Cardiac fibroblast (primary cell): Measurements from ENCODE around the gene RHOT2.
A peak's percentile ranks its signal among the peaks of the same experiment; 100 is the strongest.

Source experiments
- DNase-seq, 2 donors: peaks; one replicate each; pipeline versions ENCODE4 v3.0.0 to v3.0.0-alpha.2; 2010; ENCODE audit warnings: low read depth in 2 of 2
- H3K4me3 ChIP-seq, 2 donors: replicated peaks in 1 of 2; 1 replicate in 1 of 2; 2 replicates in 1 of 2; pipeline ENCODE4 v1.5.1; 2011; ENCODE audit warnings: low read depth in 2 of 2, low read length in 2 of 2, mild to moderate bottlenecking in 2 of 2, moderate library complexity in 1 of 2
- TF ChIP-seq, protein P1 (sequence below): IDR thresholded peaks from one replicate; pipeline ENCODE4 v1.5.1; 2011; ENCODE audit warnings: low read depth, mild to moderate bottlenecking, low read length, inconsistent platforms

The RHOT2 gene

DNA sequence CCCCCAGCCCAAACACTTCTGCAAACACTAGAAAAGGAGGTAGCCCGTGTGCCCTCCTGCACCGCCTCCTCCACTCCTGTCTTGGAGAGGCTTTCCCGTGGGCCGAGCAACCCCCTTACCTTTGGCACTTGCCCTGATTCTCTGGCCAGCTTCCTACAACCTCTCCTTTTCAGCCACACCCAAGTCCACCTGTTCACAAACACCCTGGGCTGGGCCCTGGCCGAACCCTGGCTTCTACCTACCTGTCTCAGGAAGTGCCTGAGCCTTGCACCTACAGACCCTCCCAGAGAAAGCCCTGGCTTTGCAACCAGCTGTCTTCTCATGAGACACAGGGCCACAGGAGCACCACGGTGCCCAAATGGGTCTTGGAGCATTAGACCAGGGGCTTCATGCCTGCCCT is 51.0 kb downstream of the RHOT2 start:
- no peak for DNase-seq
- TF ChIP-seq, protein P1, sequence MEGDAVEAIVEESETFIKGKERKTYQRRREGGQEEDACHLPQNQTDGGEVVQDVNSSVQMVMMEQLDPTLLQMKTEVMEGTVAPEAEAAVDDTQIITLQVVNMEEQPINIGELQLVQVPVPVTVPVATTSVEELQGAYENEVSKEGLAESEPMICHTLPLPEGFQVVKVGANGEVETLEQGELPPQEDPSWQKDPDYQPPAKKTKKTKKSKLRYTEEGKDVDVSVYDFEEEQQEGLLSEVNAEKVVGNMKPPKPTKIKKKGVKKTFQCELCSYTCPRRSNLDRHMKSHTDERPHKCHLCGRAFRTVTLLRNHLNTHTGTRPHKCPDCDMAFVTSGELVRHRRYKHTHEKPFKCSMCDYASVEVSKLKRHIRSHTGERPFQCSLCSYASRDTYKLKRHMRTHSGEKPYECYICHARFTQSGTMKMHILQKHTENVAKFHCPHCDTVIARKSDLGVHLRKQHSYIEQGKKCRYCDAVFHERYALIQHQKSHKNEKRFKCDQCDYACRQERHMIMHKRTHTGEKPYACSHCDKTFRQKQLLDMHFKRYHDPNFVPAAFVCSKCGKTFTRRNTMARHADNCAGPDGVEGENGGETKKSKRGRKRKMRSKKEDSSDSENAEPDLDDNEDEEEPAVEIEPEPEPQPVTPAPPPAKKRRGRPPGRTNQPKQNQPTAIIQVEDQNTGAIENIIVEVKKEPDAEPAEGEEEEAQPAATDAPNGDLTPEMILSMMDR, result no peak
- H3K4me3 ChIP-seq, result no peak overlapping the region

DNA sequence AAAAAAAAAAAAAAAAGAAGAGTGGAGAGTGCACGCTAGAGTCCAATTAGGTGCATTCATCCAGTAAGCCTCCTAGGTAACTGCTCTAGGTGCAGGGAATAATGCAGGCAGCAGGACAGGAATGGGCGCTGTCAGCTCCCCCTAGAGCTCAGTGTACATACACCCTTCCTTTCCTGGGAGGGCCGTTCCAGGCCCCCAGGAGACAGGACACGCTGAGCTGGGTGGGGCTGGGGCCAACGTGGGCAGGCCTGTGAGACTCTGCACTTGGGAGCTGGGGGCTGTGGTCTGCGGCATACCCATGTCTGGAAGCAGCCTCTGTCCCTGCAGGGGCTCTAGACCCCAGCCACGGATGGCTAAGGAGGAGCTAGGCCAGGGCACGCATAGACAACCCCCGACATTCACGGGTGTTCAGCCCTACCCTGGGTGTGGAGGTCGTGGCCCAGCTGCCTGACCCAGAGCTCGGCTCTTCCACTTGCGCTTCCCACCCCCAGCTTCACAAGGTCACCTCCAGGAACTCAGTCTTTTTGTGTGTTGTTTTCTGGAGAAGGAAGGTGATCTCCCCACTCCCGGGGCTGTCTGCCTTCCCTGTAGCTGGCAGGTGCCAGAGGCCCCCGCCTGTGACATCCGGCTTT is 52.0 kb downstream of the RHOT2 start:
- no peak for DNase-seq
- TF ChIP-seq, protein P1, result peak; percentile 29
- H3K4me3 ChIP-seq, result peak overlapping the region; percentile 76 to 77

DNA sequence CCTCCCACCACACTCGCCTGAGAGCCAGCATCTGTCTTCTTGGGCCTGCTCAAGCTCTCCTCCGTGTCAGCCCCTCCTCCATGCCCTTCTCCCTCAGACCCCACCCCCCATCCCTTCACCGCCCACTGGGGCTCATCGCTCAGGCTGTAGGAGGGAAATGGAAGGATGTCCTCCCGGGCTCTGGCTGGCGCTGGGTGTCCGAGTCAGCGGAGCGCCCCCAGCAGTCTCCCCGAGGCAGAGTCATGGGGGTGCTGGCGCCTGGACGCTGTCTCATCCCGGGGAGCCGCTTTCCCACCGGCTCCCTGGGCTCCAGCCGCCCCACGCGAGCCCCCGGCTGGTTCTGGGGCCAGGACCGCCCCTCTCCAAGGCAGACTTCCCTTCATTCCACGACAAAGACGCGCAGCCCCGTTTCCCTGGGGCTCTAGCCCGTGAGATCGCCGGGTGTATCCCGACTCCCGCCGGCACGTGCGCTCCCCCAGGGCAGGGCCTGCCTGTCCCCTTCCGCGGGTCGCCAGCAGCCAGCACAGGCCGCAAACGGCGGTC is 52.6 kb downstream of the RHOT2 start:
- TF ChIP-seq, protein P1, result no peak
- peak; percentile 63 to 80 for DNase-seq

DNA sequence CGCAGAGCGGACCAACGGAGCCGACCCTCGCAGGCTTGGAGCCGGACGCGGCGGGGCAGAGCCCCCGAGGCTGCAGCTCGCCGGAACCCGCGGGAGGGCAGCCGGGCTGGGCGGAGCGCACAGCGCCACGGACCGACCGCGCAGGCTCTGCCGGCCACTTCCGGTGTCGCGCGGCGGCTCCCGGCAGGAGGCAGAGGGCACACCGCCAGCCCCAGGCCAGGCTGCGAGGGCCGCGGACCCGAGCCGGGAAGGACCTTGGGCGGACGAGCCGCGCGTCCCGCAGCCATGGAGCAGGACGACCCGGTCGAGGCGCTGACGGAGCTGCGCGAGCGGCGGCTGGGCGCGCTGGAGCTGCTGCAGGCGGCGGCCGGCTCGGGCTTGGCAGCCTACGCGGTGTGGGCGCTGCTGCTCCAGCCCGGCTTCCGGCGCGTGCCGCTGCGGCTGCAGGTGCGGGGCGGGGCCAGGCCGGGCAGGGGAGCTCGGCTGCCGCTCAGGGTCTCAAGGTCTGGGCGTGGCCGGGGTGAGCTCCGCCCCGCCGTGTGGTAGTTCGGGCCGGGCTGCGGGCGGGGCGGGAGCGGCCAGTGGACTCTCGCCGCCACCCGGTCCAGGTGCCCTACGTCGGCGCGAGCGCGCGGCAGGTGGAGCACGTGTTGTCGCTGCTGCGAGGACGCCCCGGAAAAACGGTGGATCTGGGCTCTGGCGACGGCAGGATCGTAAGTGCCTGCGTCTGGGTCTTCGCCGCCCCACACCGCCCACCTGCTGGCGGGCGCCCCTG is 53.2 kb downstream of the RHOT2 start, which contains the start of gene ANTKMT:
Gene ANTKMT, plus strand, starts transcription at position 157 of the 775 bp plus-strand sequence. Its CDS starts 129 bp downstream, at position 286.
- TF ChIP-seq, protein P1, result no peak
- peak within 1 kb of the TSS; percentile 76 to 77 for H3K4me3 ChIP-seq
- DNase-seq, result peak; percentile 62 to 79

More for the DNA sequence above, 52.6 kb downstream of the RHOT2 start:
- peak overlapping the region; percentile 76 to 77 for H3K4me3 ChIP-seq

DNA sequence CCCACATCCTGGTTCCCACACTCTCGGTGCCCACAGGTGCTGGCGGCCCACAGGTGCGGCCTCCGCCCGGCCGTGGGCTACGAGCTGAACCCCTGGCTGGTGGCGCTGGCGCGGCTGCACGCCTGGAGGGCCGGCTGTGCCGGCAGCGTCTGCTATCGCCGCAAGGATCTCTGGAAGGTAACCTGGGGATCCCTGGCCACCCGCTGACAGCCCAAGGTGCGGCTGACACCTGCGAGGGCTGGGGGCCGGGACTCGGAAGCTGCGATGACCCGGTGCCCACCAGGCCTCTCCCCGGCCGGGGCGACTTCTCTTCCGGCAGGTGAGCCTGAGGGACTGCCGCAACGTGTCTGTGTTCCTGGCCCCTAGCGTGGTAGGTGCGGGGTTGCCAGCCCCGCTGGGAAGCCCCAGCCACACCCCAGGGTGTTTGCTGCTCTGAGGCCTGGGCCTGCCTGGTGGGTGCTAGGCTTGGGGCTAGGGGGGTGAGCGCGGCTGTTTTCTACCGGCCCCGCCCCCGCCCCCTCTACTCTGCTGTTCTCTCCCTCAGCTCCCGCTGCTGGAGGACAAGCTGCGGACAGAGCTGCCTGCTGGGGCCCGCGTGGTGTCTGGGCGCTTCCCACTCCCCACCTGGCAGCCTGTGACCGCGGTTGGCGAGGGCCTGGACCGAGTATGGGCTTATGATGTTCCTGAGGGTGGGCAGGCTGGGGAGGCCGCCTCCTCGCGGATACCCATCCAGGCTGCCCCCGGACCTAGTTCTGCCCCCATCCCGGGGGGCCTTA is 54.0 kb downstream of the RHOT2 start:
- DNase-seq, result no peak
- TF ChIP-seq, protein P1, result no peak
- peak overlapping the region; percentile 41 to 77 for H3K4me3 ChIP-seq

DNA sequence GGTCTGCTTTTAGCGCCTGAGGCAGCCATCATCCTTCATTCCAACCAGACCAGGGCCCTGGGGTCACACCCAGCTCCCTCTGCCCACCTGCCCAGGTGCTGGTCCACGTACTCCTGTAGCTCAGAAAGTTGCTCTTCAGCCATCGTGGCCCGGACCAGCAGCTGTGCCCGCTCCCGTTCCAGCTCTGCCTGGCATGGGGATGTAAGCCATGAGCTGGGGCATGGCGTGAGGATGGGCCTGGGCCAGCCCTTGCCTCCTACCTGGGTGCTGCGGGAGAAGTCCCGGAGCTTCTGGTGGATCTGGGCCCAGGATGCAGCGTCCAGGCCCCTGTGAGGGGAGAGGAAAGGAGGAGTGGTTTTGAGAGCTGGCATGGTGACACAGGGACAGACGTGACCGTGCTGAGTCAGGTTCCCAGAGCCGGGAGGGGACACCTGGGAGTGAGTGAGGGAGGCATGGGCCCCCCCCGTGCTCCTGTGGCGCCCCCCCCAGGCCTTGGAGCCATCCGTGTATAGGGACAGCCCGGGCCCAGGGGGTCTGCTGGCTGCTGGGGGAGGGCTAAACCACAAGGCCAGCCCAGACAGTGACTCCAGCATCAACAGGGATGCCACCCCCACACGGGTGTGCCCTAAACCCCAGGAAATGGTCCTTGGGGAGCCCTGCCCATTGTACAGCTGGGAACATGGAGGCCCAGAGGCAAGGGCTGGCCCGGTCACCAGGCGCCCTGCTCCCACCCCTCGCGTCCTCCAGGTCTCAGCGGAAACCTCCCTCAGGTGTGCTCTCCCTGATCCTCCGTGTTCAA is 55.1 kb downstream of the RHOT2 start:
- TF ChIP-seq, protein P1, result no peak
- no peak overlapping the region for H3K4me3 ChIP-seq
- no peak for DNase-seq
